Activated T-cell treated with anti-CD3 and anti-CD28 coated beads, Interleukin-2, amount 50 U/mL, for 4 hours (primary cell): Measurements from ENCODE around the gene HAPLN3. TPM values are rescaled to one million over a fixed set of nuclear protein-coding genes. Genes with fewer than 3 reads are reported as not detected.

Experiments
- ATAC-seq, 2 donors: fragments of 200-7000 bp; cut with Tn5 transposase; one replicate each; pipeline ENCODE4 v1.10.0; 2021
- DNase-seq: peaks from one replicate; pipeline ENCODE4 v3.0.0-alpha.2; 2020
- H3K27me3 Mint-ChIP-seq: one replicate; pipeline ENCODE4 v1.8.0; 2021; ENCODE audit warnings: low read depth, mixed read lengths
- H3K36me3 Mint-ChIP-seq: one replicate; pipeline ENCODE4 v1.8.0; 2022; ENCODE audit warnings: mixed read lengths; ENCODE audit not compliant: insufficient read depth
- H3K4me1 Mint-ChIP-seq: one replicate; pipeline ENCODE4 v1.8.0; 2021; ENCODE audit warnings: low read depth, mixed read lengths
- H3K4me3 Mint-ChIP-seq: one replicate; pipeline ENCODE4 v1.8.0; 2021; ENCODE audit warnings: mild to moderate bottlenecking, moderate library complexity, mixed read lengths
- H3K9me3 Mint-ChIP-seq: one replicate; pipeline ENCODE4 v1.8.0; 2021; ENCODE audit warnings: mixed read lengths
- total RNA-seq, 3 donors: library from RNA; stranded (reverse); gene quantifications; one replicate each; pipeline ENCODE4 v1.2.1, GENCODE V29; 2021

The HAPLN3 gene
- total RNA-seq, 3 donors from 2014 or later = 67.4 to 87.5 (median 79.8) TPM

- H3K27me3 Mint-ChIP-seq = peaks cover 8% of the 10 kb centered on the region
- no peak for ATAC-seq
- peaks cover 3% of the 10 kb centered on the region for H3K4me1 Mint-ChIP-seq
- DNase-seq = no peak
- H3K36me3 Mint-ChIP-seq = no peaks in the 10 kb centered on the region
- no peak overlapping the region for H3K4me3 Mint-ChIP-seq
- no peaks in the 10 kb centered on the region for H3K9me3 Mint-ChIP-seq
Observed at GRCh38 chr15:88848203-88848602, 47.1 kb downstream of the HAPLN3 start.

DNA sequence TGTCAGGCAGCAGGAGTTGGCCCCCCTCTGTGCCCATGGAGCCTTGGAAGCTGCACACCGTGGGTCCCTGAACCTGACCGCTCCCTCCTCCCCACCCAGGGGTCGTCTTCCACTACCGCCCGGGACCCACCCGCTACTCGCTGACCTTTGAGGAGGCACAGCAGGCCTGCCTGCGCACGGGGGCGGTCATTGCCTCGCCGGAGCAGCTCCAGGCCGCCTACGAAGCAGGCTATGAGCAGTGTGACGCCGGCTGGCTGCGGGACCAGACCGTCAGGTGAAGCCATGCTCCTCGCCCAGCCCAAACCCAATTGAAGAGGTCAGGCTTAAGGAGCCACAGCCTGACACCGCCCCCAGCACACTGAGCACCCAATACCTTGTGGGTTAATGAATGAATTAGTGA lies 48.2 kb downstream of the HAPLN3 start:
- Mint-ChIP-seq H3K36me3 (no peaks in the 10 kb centered on the region), H3K4me1 (peaks cover 3% of the 10 kb centered on the region), H3K9me3 (no peaks in the 10 kb centered on the region), H3K4me3 (no peak overlapping the region), H3K27me3 (peaks cover 8% of the 10 kb centered on the region)
- DNase-seq (no peak), ATAC-seq (no peak)

GRCh38 chr15:88845616-88846015 lies 49.7 kb downstream of the HAPLN3 start:
- H3K27me3 Mint-ChIP-seq = peaks cover 8% of the 10 kb centered on the region
- H3K4me3 Mint-ChIP-seq = no peak overlapping the region
- no peaks in the 10 kb centered on the region for H3K36me3 Mint-ChIP-seq
- peaks cover 3% of the 10 kb centered on the region for H3K4me1 Mint-ChIP-seq
- H3K9me3 Mint-ChIP-seq = no peaks in the 10 kb centered on the region
- no peak for DNase-seq
- no peak for ATAC-seq

GRCh38 chr15:88844749-88845386 lies 50.5 kb downstream of the HAPLN3 start:
- Mint-ChIP-seq H3K36me3 (no peaks in the 10 kb centered on the region), H3K4me3 (no peak overlapping the region), H3K4me1 (peaks cover 3% of the 10 kb centered on the region), H3K9me3 (no peaks in the 10 kb centered on the region), H3K27me3 (peaks cover 8% of the 10 kb centered on the region)
- peak in 1 of 2 donors; percentile 44 for ATAC-seq
- DNase-seq = no peak

GRCh38 chr15:88843334-88843733 lies 52.0 kb downstream of the HAPLN3 start:
- Mint-ChIP-seq H3K27me3 (peaks cover 9% of the 10 kb centered on the region), H3K9me3 (no peaks in the 10 kb centered on the region), H3K36me3 (no peaks in the 10 kb centered on the region), H3K4me3 (no peak overlapping the region), H3K4me1 (peaks cover 3% of the 10 kb centered on the region)
- DNase-seq (no peak), ATAC-seq (no peak)

DNA sequence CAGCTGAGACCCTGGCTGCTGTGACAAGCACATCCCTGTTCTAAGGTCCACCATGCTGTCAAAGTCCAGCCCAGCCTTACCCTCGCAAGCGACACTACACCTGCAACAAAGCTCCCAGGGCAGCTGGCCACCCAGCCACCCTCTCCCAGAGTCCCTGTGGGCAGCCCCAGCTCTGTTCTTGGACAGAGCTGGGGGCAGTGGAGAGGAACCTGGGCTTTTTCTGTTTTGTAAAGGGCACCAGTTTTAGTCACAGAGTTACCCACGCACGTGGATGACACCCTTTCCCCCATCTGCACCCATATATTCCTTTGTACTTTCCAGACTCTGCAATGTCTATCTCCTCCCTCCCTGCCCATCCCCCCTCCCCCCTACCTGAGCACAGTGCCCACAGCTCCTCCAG lies 53.2 kb downstream of the HAPLN3 start:
- DNase-seq (no peak), ATAC-seq (no peak)
- no peaks in the 10 kb centered on the region for H3K9me3 Mint-ChIP-seq
- peaks cover 3% of the 10 kb centered on the region for H3K4me1 Mint-ChIP-seq
- no peak overlapping the region for H3K4me3 Mint-ChIP-seq
- no peaks in the 10 kb centered on the region for H3K36me3 Mint-ChIP-seq
- H3K27me3 Mint-ChIP-seq = peaks cover 8% of the 10 kb centered on the region

GRCh38 chr15:88841236-88841635 lies 54.1 kb downstream of the HAPLN3 start:
- DNase-seq (no peak), ATAC-seq (no peak)
- no peak overlapping the region for H3K4me3 Mint-ChIP-seq
- H3K27me3 Mint-ChIP-seq = peaks cover 8% of the 10 kb centered on the region
- H3K9me3 Mint-ChIP-seq = no peaks in the 10 kb centered on the region
- H3K4me1 Mint-ChIP-seq = peaks cover 3% of the 10 kb centered on the region
- no peaks in the 10 kb centered on the region for H3K36me3 Mint-ChIP-seq

GRCh38 chr15:88839961-88840360 lies 55.4 kb downstream of the HAPLN3 start:
- DNase-seq = no peak
- H3K27me3 Mint-ChIP-seq = peaks cover 8% of the 10 kb centered on the region
- ATAC-seq = no peak
- H3K4me3 Mint-ChIP-seq = no peak overlapping the region
- H3K4me1 Mint-ChIP-seq = peaks cover 2% of the 10 kb centered on the region
- H3K9me3 Mint-ChIP-seq = no peaks in the 10 kb centered on the region
- H3K36me3 Mint-ChIP-seq = no peaks in the 10 kb centered on the region

- H3K27me3 Mint-ChIP-seq = peaks cover 8% of the 10 kb centered on the region
- no peaks in the 10 kb centered on the region for H3K9me3 Mint-ChIP-seq
- DNase-seq = no peak
- ATAC-seq = no peak
- H3K4me3 Mint-ChIP-seq = no peak overlapping the region
- no peaks in the 10 kb centered on the region for H3K4me1 Mint-ChIP-seq
- no peaks in the 10 kb centered on the region for H3K36me3 Mint-ChIP-seq
Observed at GRCh38 chr15:88839146-88839545, 56.2 kb downstream of the HAPLN3 start.

DNA sequence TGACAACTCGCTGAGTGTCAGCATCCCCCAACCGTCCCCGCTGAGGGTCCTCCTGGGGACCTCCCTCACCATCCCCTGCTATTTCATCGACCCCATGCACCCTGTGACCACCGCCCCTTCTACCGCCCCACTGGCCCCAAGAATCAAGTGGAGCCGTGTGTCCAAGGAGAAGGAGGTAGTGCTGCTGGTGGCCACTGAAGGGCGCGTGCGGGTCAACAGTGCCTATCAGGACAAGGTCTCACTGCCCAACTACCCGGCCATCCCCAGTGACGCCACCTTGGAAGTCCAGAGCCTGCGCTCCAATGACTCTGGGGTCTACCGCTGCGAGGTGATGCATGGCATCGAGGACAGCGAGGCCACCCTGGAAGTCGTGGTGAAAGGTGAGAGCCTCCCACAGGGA lies 56.7 kb downstream of the HAPLN3 start:
- no peak overlapping the region for H3K4me3 Mint-ChIP-seq
- ATAC-seq = no peak
- no peaks in the 10 kb centered on the region for H3K4me1 Mint-ChIP-seq
- H3K36me3 Mint-ChIP-seq = no peaks in the 10 kb centered on the region
- peaks cover 5% of the 10 kb centered on the region for H3K27me3 Mint-ChIP-seq
- DNase-seq = no peak
- no peaks in the 10 kb centered on the region for H3K9me3 Mint-ChIP-seq

DNA sequence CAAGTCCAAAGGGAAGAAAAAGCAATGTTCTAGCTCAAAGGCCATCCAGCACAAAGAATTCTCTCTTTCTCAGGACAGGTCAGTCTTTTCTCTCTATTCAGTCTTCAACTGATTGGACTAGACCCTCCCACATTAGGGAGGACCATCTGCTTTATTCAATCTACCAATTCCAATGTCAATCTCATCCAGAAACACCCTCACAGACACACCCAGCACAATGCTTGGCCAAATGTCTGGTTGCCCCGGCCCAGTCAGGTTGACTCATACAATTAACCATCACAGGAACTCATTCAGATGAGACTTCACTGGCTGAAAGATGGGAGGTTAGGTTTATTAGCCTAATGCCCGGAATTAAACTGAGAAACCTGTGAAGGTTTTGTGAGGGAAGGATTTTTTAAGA lies 59.7 kb downstream of the HAPLN3 start:
- Mint-ChIP-seq H3K36me3 (no peaks in the 10 kb centered on the region), H3K27me3 (peaks cover 5% of the 10 kb centered on the region), H3K4me3 (no peak overlapping the region), H3K9me3 (no peaks in the 10 kb centered on the region), H3K4me1 (no peaks in the 10 kb centered on the region)
- ATAC-seq (no peak), DNase-seq (no peak)

DNA sequence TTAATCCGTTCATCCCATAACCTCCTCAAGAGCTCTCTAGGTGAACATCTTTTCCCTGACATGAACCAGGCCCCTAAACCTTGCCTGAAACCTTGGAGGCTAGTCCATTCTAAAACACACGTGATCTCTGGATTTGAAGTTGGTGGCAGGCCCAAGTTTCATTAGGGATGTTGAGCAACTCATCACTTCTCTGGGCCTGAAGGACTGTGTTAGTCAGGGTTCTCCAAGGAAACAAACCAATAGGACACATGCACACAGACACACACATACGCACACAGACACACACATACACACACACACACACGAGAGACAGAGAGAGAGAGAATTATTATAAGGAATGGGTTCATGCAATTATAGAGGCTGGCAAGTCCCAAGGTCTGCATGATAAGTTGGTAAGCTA lies 60.2 kb downstream of the HAPLN3 start:
- ATAC-seq (no peak), DNase-seq (no peak)
- Mint-ChIP-seq H3K27me3 (peaks cover 5% of the 10 kb centered on the region), H3K36me3 (no peaks in the 10 kb centered on the region), H3K9me3 (no peaks in the 10 kb centered on the region), H3K4me3 (no peak overlapping the region), H3K4me1 (no peaks in the 10 kb centered on the region)

GRCh38 chr15:88834211-88834812 lies 61.0 kb downstream of the HAPLN3 start:
- peak; percentile 13 to 28 for ATAC-seq
- peak; percentile 13 for DNase-seq
- H3K4me1 Mint-ChIP-seq = no peaks in the 10 kb centered on the region
- peaks cover 5% of the 10 kb centered on the region for H3K27me3 Mint-ChIP-seq
- H3K36me3 Mint-ChIP-seq = no peaks in the 10 kb centered on the region
- no peak overlapping the region for H3K4me3 Mint-ChIP-seq
- H3K9me3 Mint-ChIP-seq = no peaks in the 10 kb centered on the region

DNA sequence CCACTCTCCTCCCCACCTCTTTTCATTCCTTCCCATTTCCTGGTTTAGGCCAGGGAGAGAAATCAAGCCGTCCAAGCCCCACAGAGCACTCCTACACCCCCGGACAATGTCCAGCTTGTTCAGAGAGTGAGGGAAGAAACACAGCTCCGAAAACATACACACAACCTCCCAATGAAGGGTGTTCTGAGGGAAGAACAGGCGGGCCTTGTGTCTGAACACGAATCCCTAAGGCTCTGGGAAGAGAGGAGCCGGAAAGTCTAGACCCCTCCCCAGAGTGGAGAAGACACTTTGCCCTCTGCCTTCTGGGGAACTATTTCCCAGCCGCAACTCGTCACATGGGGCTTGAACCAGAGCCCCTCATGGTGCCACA lies 61.6 kb downstream of the HAPLN3 start:
- no peaks in the 10 kb centered on the region for H3K9me3 Mint-ChIP-seq
- no peak for ATAC-seq
- H3K4me1 Mint-ChIP-seq = no peaks in the 10 kb centered on the region
- no peak for DNase-seq
- peaks cover 2% of the 10 kb centered on the region for H3K27me3 Mint-ChIP-seq
- H3K36me3 Mint-ChIP-seq = no peaks in the 10 kb centered on the region
- no peak overlapping the region for H3K4me3 Mint-ChIP-seq

DNA sequence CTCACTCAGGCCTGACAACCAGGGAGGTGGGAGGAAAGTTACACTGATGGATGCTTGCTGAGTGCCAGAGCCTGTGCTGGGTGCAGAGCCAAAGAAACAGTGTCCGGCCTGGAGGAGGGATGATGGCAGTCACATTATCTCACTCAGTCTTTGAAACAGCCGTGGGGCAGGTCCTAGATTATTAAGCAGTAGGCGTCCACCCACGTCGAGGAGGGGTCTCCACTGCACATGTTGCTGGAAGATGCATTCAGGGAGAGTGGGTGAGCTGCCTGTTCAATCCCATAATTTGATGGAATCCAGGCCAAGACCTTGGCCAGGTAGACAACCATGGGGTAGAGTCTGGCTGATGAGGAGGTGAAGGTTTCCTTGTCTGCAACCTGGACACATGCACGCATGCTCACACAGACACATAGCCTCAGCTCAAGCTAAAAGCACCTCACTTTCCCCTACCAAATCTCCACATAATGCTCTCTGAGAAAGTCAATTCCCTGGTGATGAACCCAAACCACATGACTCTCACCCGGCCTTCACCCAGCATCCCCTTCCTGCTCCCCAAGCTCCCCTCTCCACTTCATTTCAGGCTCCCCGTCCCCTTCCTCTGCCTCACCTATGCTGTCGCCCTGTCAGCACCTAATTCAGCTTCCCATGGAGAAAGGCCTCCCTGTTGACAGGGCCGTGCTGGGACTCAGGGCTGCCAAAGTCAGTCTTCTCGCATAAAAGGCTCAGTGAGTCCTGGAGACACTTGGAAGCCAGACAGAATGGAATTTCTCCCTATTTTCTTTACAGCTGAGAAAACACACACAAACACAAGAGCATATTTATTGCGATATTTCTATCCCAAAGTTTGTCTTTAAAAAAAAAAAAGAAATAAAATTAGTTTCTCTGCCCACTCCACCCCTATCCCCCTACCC lies 62.3 kb downstream of the HAPLN3 start:
- peaks cover 2% of the 10 kb centered on the region for H3K27me3 Mint-ChIP-seq
- DNase-seq (no peak), ATAC-seq (no peak)
- H3K4me3 Mint-ChIP-seq = no peak overlapping the region
- H3K36me3 Mint-ChIP-seq = no peaks in the 10 kb centered on the region
- no peaks in the 10 kb centered on the region for H3K9me3 Mint-ChIP-seq
- H3K4me1 Mint-ChIP-seq = no peaks in the 10 kb centered on the region
